Skeletal muscle satellite cell (primary cell): ENCODE measurements around the gene DOCK3.
A peak's percentile ranks its signal among the peaks of the same experiment; 100 is the strongest.

Experiments used
- H3K27me3 ChIP-seq: 2 replicates; pipeline ENCODE4 v1.7.0; 2013; ENCODE audit warnings: low read length; ENCODE audit not compliant: control insufficient read depth, insufficient read depth
- H3K36me3 ChIP-seq: 2 replicates; pipeline ENCODE4 v1.7.0; 2013; ENCODE audit warnings: mild to moderate bottlenecking, control low read depth, low read length; ENCODE audit not compliant: insufficient read depth
- H3K4me1 ChIP-seq: 2 replicates; pipeline ENCODE4 v1.7.0; 2013; ENCODE audit warnings: low read length; ENCODE audit not compliant: control insufficient read depth, insufficient read depth
- H3K4me2 ChIP-seq: 2 replicates; pipeline ENCODE4 v1.7.0; 2013; ENCODE audit warnings: mild to moderate bottlenecking, low read length
- H3K4me3 ChIP-seq: 2 replicates; pipeline ENCODE4 v1.7.0; 2013; ENCODE audit warnings: low read length
- H3K9ac ChIP-seq: 2 replicates; pipeline ENCODE4 v1.7.0; 2013; ENCODE audit warnings: mild to moderate bottlenecking, low read depth, low read length, moderate library complexity
- H3K9me3 ChIP-seq: replicated peaks from 2 replicates; pipeline ENCODE4 v1.7.0; 2013; ENCODE audit warnings: mild to moderate bottlenecking, control low read depth, low read length

DOCK3 gene

GRCh38 chr3:51395493-51396213 lies 720.9 kb downstream of the DOCK3 start:
- no peak overlapping the region for H3K4me3 ChIP-seq
- peaks cover 30% of the 10 kb centered on the region for H3K4me1 ChIP-seq

GRCh38 chr3:51396401-51396800 lies 721.7 kb downstream of the DOCK3 start:
- no peaks in the 10 kb centered on the region for H3K9me3 ChIP-seq
- H3K36me3 ChIP-seq = peaks cover 57% of the 10 kb centered on the region
- H3K27me3 ChIP-seq = no peaks in the 10 kb centered on the region
- H3K4me1 ChIP-seq = peaks cover 28% of the 10 kb centered on the region
- no peak overlapping the region for H3K4me2 ChIP-seq
- H3K9ac ChIP-seq = no peak overlapping the region
- H3K4me3 ChIP-seq = no peak overlapping the region

More at GRCh38 chr3:51395493-51396213, 720.9 kb downstream of the DOCK3 start:
- peak overlapping the region; percentile 30 for H3K4me2 ChIP-seq
- H3K9ac ChIP-seq = no peak overlapping the region
- no peaks in the 10 kb centered on the region for H3K27me3 ChIP-seq
- H3K9me3 ChIP-seq = no peaks in the 10 kb centered on the region
- H3K36me3 ChIP-seq = peaks cover 56% of the 10 kb centered on the region

GRCh38 chr3:51397392-51397791 lies 722.7 kb downstream of the DOCK3 start:
- Histone ChIP-seq H3K4me1 (peaks cover 21% of the 10 kb centered on the region), H3K4me3 (no peak overlapping the region), H3K27me3 (no peaks in the 10 kb centered on the region), H3K9me3 (no peaks in the 10 kb centered on the region), H3K4me2 (no peak overlapping the region), H3K36me3 (peaks cover 60% of the 10 kb centered on the region), H3K9ac (no peak overlapping the region)

GRCh38 chr3:51398595-51399310 lies 724.0 kb downstream of the DOCK3 start:
- Histone ChIP-seq H3K4me2 (no peak overlapping the region), H3K9ac (no peak overlapping the region), H3K27me3 (no peaks in the 10 kb centered on the region), H3K9me3 (no peaks in the 10 kb centered on the region), H3K4me1 (peaks cover 7% of the 10 kb centered on the region), H3K4me3 (no peak overlapping the region), H3K36me3 (peaks cover 49% of the 10 kb centered on the region)

- no peak overlapping the region for H3K9ac ChIP-seq
- H3K9me3 ChIP-seq = no peaks in the 10 kb centered on the region
- no peak overlapping the region for H3K4me2 ChIP-seq
- H3K36me3 ChIP-seq = peaks cover 35% of the 10 kb centered on the region
- H3K27me3 ChIP-seq = no peaks in the 10 kb centered on the region
- H3K4me3 ChIP-seq = no peak overlapping the region
- no peaks in the 10 kb centered on the region for H3K4me1 ChIP-seq
Measured at GRCh38 chr3:51400166-51400565, 725.4 kb downstream of the DOCK3 start.

GRCh38 chr3:51401735-51402134 lies 727.0 kb downstream of the DOCK3 start:
- no peak overlapping the region for H3K4me3 ChIP-seq
- H3K4me1 ChIP-seq = no peaks in the 10 kb centered on the region
- peaks cover 20% of the 10 kb centered on the region for H3K36me3 ChIP-seq
- H3K4me2 ChIP-seq = no peak overlapping the region
- H3K9ac ChIP-seq = no peak overlapping the region
- no peaks in the 10 kb centered on the region for H3K9me3 ChIP-seq
- H3K27me3 ChIP-seq = no peaks in the 10 kb centered on the region

- no peak overlapping the region for H3K4me2 ChIP-seq
- no peak overlapping the region for H3K9ac ChIP-seq
- H3K36me3 ChIP-seq = peaks cover 11% of the 10 kb centered on the region
- H3K27me3 ChIP-seq = no peaks in the 10 kb centered on the region
- H3K4me1 ChIP-seq = no peaks in the 10 kb centered on the region
- H3K9me3 ChIP-seq = no peaks in the 10 kb centered on the region
- H3K4me3 ChIP-seq = no peak overlapping the region
Measured at GRCh38 chr3:51403675-51404074, 728.9 kb downstream of the DOCK3 start.

- no peak overlapping the region for H3K4me2 ChIP-seq
- H3K4me3 ChIP-seq = no peak overlapping the region
- H3K9ac ChIP-seq = no peak overlapping the region
- no peaks in the 10 kb centered on the region for H3K27me3 ChIP-seq
- no peaks in the 10 kb centered on the region for H3K9me3 ChIP-seq
- peaks cover 19% of the 10 kb centered on the region for H3K36me3 ChIP-seq
- no peaks in the 10 kb centered on the region for H3K4me1 ChIP-seq
Measured at GRCh38 chr3:51408021-51408420, 733.3 kb downstream of the DOCK3 start.

GRCh38 chr3:51408813-51409212 lies 734.1 kb downstream of the DOCK3 start:
- Histone ChIP-seq H3K27me3 (no peaks in the 10 kb centered on the region), H3K4me3 (no peak overlapping the region), H3K9ac (no peak overlapping the region), H3K4me2 (no peak overlapping the region), H3K9me3 (no peaks in the 10 kb centered on the region), H3K4me1 (no peaks in the 10 kb centered on the region), H3K36me3 (peaks cover 21% of the 10 kb centered on the region)

GRCh38 chr3:51422211-51422610 lies 747.5 kb downstream of the DOCK3 start:
- Histone ChIP-seq H3K4me1 (no peaks in the 10 kb centered on the region), H3K36me3 (peaks cover 31% of the 10 kb centered on the region), H3K4me3 (no peak overlapping the region), H3K9me3 (no peaks in the 10 kb centered on the region), H3K4me2 (no peak overlapping the region), H3K27me3 (no peaks in the 10 kb centered on the region), H3K9ac (no peak overlapping the region)

GRCh38 chr3:51426921-51427320 lies 752.2 kb downstream of the DOCK3 start:
- Histone ChIP-seq H3K36me3 (peaks cover 19% of the 10 kb centered on the region), H3K4me1 (no peaks in the 10 kb centered on the region), H3K4me2 (no peak overlapping the region), H3K9me3 (no peaks in the 10 kb centered on the region), H3K27me3 (no peaks in the 10 kb centered on the region), H3K9ac (no peak overlapping the region), H3K4me3 (no peak overlapping the region)

- H3K36me3 ChIP-seq = peaks cover 22% of the 10 kb centered on the region
- no peaks in the 10 kb centered on the region for H3K9me3 ChIP-seq
- H3K9ac ChIP-seq = no peak overlapping the region
Measured at GRCh38 chr3:51429138-51429537, 754.4 kb downstream of the DOCK3 start.

More at GRCh38 chr3:51429138-51429537, 754.4 kb downstream of the DOCK3 start:
- Histone ChIP-seq H3K27me3 (no peaks in the 10 kb centered on the region), H3K4me2 (no peak overlapping the region), H3K4me1 (no peaks in the 10 kb centered on the region), H3K4me3 (no peak overlapping the region)
